HG02943 (cell line): ENCODE data around the gene CCDC167.
"Not testable (repeated sequence)": the region's sequence is repeated elsewhere in the genome, so short reads cannot be mapped to it uniquely, and the experiment has no call there.

Source experiments
- ATAC-seq: cut with Tn5 transposase; IDR thresholded peaks from one replicate; pipeline ENCODE4 v1.9.1; 2021; ENCODE audit warnings: mild to moderate bottlenecking, low read depth, moderate library complexity; ENCODE audit not compliant: unreplicated experiment

CCDC167 gene

GRCh38 chr6:37477656-37478435 is 21.8 kb downstream of the CCDC167 start:
- ATAC-seq, result no peak

- ATAC-seq, result no peak
These were observed 22.5 kb downstream of the CCDC167 start for GRCh38 chr6:37477191-37477590.

DNA sequence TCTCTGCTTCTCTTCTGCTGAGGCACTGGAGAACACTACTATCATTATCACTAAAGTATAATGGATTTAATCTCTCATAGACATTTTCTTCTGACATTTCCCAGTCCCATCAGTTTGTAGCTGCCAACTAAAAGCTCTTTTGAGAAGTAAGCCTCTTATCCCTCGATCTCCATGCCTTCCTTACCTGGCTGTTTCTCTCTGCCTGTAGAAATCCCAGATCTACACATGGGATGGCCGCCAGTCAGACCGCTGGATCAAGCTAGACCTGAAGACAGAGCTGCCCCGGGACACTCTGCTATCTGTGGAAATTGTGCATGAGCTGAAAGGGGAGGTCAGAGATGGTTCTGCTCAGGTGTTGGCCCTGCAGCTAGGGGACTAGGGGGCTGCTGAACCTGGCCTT is 25.4 kb downstream of the CCDC167 start:
- ATAC-seq, result no peak

- no peak for ATAC-seq
These were observed 26.2 kb downstream of the CCDC167 start for GRCh38 chr6:37473364-37474095.

GRCh38 chr6:37467718-37468117 is 32.0 kb downstream of the CCDC167 start:
- no peak for ATAC-seq

DNA sequence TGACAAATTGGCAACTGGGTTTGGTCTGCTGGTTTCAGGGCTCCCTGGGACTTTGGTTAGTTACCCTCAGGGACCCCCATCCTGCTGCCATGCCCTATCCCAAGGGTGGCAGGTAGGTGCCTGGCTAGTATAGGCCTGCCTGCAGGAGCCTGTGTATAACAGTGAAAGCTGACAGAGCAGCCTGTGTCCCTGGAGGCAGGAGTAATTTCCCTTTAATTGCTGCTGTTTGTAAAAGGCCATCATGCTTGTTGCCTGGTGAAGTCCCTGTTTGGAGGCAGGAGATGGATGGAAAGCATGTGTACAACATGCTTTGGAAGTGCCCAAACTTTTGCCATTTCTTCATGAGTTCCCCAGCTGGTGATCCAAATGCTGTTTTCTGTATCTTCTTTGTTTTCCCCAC is 36.6 kb downstream of the CCDC167 start:
- no peak for ATAC-seq

GRCh38 chr6:37460805-37461204 is 38.9 kb downstream of the CCDC167 start:
- ATAC-seq, result no peak

GRCh38 chr6:37459981-37460800 is 39.5 kb downstream of the CCDC167 start:
- ATAC-seq, result no peak

DNA sequence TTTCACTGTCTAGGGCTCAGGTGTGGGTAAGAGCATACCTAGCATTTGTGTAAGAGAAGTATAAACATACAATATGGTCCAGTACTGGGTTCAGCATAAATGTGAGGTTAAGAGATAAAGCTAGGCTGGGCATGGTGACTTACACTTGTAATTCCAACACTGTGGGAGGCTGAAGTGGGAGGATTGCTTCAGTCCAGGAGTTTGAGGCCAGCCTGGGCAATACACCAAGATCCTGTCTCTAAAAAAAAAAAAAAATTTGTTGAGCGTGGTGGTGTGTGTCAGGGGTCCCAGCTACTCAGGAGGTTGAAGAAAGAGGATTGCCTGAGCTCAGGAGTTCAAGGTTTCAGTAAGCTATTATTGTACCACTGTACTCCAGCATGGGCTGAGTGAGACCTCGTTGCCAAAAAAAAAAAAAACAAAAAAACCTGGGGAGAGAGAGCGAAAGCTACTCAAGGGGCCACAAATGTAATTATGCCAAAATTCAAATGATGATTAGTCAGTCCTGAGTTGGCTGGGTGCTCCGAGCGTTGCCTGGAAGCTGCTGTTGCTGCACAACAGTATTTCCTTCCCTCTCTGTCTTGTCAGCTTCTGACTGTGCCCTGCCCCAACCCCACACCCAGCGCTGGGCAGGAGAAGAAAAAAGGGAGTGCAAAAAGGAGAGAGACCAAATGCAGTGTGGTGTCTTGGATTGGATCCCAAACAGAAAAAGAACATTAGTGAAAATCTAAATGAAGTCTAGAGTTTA is 42.7 kb downstream of the CCDC167 start:
- ATAC-seq, result no peak

GRCh38 chr6:37456126-37456525 is 43.6 kb downstream of the CCDC167 start:
- ATAC-seq, result no peak

DNA sequence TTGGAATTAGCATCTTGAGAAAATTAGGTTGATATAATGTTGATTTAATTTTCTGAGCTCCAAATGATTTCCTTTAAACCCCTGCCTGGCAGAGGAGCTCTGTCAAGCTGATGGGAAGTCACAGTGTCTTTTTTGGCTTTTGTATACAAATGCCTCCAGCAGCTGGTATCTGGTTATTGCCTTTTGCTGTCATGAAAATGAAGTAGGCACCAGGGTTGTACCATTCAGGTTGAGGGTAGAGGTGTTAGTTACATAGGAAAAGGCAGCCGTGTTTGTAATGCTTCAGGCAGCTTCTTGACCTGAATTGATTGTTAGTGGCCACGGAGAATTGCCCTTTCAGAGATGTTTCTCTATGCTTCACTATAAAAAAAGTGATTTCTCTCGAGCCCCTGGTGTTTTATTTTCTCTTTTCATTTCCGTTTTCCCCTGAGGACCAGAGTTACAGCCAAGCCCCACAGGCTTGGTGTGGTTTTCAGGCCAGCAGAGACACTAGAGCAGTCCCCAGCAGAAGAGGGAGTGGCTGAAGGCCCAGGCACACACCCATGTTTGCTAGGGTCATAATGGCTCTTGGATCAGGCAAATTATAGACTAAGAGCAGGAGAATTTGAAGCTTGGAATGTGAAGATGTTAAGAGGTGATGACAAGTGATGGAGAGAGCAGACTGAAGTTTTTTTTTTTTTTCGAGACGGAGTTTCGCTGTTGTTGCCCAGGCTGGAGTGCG is 45.1 kb downstream of the CCDC167 start:
- ATAC-seq, result no peak

- ATAC-seq, result no peak
These were observed 47.2 kb downstream of the CCDC167 start for GRCh38 chr6:37452522-37452921.

GRCh38 chr6:37451441-37452193 is 48.1 kb downstream of the CCDC167 start:
- ATAC-seq, result no peak

- no peak for ATAC-seq
These were observed 49.7 kb downstream of the CCDC167 start for GRCh38 chr6:37449984-37450383.

GRCh38 chr6:37443216-37443542 is 56.5 kb downstream of the CCDC167 start:
- not testable (repeated sequence) for ATAC-seq

GRCh38 chr6:37442416-37443215 is 57.1 kb downstream of the CCDC167 start:
- ATAC-seq, result no peak

GRCh38 chr6:37441651-37442050 is 58.0 kb downstream of the CCDC167 start:
- no peak for ATAC-seq

DNA sequence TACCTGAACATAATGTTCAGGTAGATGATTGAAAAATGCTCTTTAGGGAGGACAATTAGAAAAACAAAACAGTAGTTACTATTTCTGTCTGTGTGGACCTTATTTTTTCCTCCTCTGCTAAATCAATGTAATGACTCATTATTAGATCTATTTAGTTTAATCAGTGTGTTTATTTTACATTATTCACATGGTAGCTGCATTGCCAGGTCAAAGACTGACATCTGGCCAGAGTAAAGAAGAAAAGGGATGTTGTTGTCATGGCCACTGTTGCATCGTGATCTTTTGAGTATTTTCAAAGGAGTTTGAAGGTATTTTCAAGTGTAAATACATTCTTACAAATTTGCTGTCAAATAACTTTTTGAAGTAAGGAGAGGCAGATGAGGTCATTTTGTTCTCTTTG is 60.8 kb downstream of the CCDC167 start:
- ATAC-seq, result no peak
